ENCODE measurements around the gene CDK6. TPM values are rescaled to one million over a fixed set of nuclear protein-coding genes. Genes with fewer than 3 reads are reported as not detected.

CDK6 gene
- total RNA-seq, 1 experiment from 2014 or later: 41.4 TPM

DNA sequence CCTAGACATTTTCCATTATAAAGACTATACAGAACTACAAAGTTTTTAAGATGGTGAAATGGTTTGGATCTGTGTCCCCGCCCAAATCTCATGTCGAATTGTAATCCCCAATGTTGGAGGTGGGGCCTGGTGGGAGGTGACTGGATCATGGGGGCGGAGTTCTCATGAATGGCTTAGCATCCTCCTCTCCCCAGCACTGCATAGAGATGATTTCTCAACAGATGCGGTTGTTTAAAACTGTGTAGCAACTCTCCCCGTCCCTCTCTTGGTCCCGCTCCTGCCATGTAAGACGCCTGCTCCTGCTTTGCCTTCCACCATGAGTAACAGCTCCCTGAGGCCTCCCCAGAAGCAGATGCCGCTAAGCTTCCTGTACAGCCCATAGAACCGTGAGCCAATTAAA lies 247.8 kb downstream of the CDK6 start (continued):
- no peak for TF ChIP-seq TCF7L2 (IDR thresholded peaks at IDR 0.05; ENCODE audit: borderline replicate concordance, extremely low read depth, insufficient read depth, insufficient read length)

DNA sequence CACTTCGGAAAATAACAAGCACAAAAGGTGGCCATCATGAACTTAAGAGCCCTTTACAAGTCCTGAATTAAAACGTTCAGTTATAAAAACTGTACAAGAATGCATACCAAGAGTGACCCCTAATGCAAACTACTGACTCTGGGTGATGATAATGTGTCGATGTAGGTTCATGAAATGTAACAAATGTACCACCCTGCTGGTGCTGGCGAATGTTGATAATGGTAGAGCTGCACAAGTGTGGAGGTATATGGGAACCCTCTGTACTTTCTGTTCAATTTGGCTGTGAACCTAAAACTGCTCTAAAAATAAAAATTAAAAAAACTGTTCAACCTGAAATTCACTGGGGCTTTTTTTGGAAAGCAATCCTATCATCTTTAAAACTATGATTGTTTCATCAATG lies 249.5 kb downstream of the CDK6 start:
- no peak overlapping the region for H3K9ac ChIP-seq (ENCODE audit: low read length)
- TF ChIP-seq EGR1 (IDR thresholded peaks at IDR 0.05; ENCODE audit: low read depth) (no peak), CBX3 (IDR thresholded peaks at IDR 0.05; ENCODE audit: low read depth) (no peak)
- TF ChIP-seq, protein P1, sequence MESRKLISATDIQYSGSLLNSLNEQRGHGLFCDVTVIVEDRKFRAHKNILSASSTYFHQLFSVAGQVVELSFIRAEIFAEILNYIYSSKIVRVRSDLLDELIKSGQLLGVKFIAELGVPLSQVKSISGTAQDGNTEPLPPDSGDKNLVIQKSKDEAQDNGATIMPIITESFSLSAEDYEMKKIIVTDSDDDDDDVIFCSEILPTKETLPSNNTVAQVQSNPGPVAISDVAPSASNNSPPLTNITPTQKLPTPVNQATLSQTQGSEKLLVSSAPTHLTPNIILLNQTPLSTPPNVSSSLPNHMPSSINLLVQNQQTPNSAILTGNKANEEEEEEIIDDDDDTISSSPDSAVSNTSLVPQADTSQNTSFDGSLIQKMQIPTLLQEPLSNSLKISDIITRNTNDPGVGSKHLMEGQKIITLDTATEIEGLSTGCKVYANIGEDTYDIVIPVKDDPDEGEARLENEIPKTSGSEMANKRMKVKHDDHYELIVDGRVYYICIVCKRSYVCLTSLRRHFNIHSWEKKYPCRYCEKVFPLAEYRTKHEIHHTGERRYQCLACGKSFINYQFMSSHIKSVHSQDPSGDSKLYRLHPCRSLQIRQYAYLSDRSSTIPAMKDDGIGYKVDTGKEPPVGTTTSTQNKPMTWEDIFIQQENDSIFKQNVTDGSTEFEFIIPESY (IDR thresholded peaks at IDR 0.05; ENCODE audit: extremely low read depth, insufficient replicate concordance, low read length): no peak
- ChIA-PET POLR2A (no interaction called here), RAD21 (ENCODE audit: low non-redundant PET in 1 of 2, low total read pairs in 2 of 2, uncharacterized antibody in 2 of 2, unreplicated experiment in 2 of 2) (no interaction called here), CTCF (no interaction called here)
- no TSS peak for BruUV-seq (replicated peaks)
- H4K20me1 ChIP-seq (ENCODE audit: insufficient read depth): peaks cover 52% of the 10 kb centered on the region; the same call in 1 of the 2 replicates
- peaks cover 3 to 19% of the 10 kb centered on the region in 2 experiments; a peak in 3 of 4 replicates for H3K4me1 ChIP-seq (ENCODE audit: control insufficient read depth in 1 of 2, insufficient read depth in 2 of 2, low read length in 2 of 2)
- H3K36me3 ChIP-seq (ENCODE audit: control insufficient read depth in 1 of 2, insufficient read depth in 2 of 2, low read length in 2 of 2): no peaks in the 10 kb centered on the region; a peak in 1 of 4 replicates
- H3K27ac ChIP-seq (ENCODE audit: low read depth, low read length): no peak overlapping the region
- H3K4me2 ChIP-seq (ENCODE audit: low read length): no peak overlapping the region
- no peaks in the 10 kb centered on the region for H3K9me2 ChIP-seq (ENCODE audit: insufficient read depth)
- no peaks in the 10 kb centered on the region for H3K9me3 ChIP-seq (ENCODE audit: control insufficient read depth in 1 of 2, insufficient read depth in 1 of 2, low read depth in 1 of 2, low read length in 2 of 2)
- no peaks in the 10 kb centered on the region for H3K27me3 ChIP-seq (ENCODE audit: insufficient read depth, low read length)
- intact Hi-C loops (cut with micrococcal nuclease): no loop called here
- no peak overlapping the region for H2AFZ ChIP-seq (ENCODE audit: low read depth, low read length, poor library complexity, severe bottlenecking)
- no peak for DNase-seq (ENCODE audit: low read depth, low spot score)
- peaks cover 83% of the 10 kb centered on the region for H3K79me2 ChIP-seq (ENCODE audit: insufficient read depth, low read length)
- no peak for ATAC-seq
- no peak overlapping the region for H3K4me3 ChIP-seq (replicated peaks in 1 of 2; ENCODE audit: low read depth in 1 of 2, low read length in 2 of 2)

DNA sequence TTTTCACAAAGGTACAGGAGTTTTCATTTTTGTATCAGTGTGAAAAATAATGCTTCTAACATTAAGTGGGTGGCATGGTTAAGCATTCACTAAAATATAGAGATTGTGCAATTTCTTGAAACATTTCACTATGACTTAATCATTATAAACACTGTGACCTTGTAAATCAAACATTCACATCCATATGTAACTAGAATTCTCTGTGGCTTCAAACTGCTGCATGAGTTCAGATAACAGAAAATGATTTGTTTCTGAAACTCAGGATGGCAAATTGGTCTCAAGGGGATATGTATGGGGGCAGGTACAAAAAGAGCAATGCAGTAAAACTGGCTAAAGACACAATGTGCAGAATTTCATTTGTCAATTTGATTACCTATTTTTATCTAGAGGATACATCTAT lies 250.0 kb downstream of the CDK6 start:
- Histone ChIP-seq H3K4me3 (replicated peaks in 1 of 2; ENCODE audit: low read depth in 1 of 2, low read length in 2 of 2) (no peak overlapping the region), H3K9me2 (ENCODE audit: insufficient read depth) (no peaks in the 10 kb centered on the region), H2AFZ (ENCODE audit: low read depth, low read length, poor library complexity, severe bottlenecking) (no peak overlapping the region), H3K9ac (ENCODE audit: low read length) (no peak overlapping the region), H3K9me3 (ENCODE audit: control insufficient read depth in 1 of 2, insufficient read depth in 1 of 2, low read depth in 1 of 2, low read length in 2 of 2) (no peaks in the 10 kb centered on the region), H3K27me3 (ENCODE audit: insufficient read depth, low read length) (no peaks in the 10 kb centered on the region), H4K20me1 (ENCODE audit: insufficient read depth) (peaks cover 54% of the 10 kb centered on the region; the same call in 1 of the 2 replicates), H3K4me1 (ENCODE audit: control insufficient read depth in 1 of 2, insufficient read depth in 2 of 2, low read length in 2 of 2) (peaks cover 3 to 19% of the 10 kb centered on the region in 2 experiments; a peak in 3 of 4 replicates), H3K4me2 (ENCODE audit: low read length) (no peak overlapping the region), H3K36me3 (ENCODE audit: control insufficient read depth in 1 of 2, insufficient read depth in 2 of 2, low read length in 2 of 2) (peaks cover 0 to under 1% of the 10 kb centered on the region in 2 experiments; a peak in 1 of 4 replicates), H3K79me2 (ENCODE audit: insufficient read depth, low read length) (peaks cover 87% of the 10 kb centered on the region), H3K27ac (ENCODE audit: low read depth, low read length) (no peak overlapping the region)
- ChIA-PET POLR2A (no interaction called here), CTCF (no interaction called here), RAD21 (ENCODE audit: low non-redundant PET in 1 of 2, low total read pairs in 2 of 2, uncharacterized antibody in 2 of 2, unreplicated experiment in 2 of 2) (no interaction called here)
- ATAC-seq: no peak
- DNase-seq (ENCODE audit: low read depth, low spot score): no peak
- intact Hi-C loops (cut with micrococcal nuclease): no loop called here
- no TSS peak for BruUV-seq (replicated peaks)
- TF ChIP-seq FOSL1 (IDR thresholded peaks at IDR 0.05; ENCODE audit: low read depth) (no peak), EZH2 (IDR thresholded peaks at IDR 0.05) (no peak), JUND (IDR thresholded peaks at IDR 0.05) (no peak)
- TF ChIP-seq, protein P1 (IDR thresholded peaks at IDR 0.05; ENCODE audit: extremely low read depth, insufficient replicate concordance, low read length): no peak
- TF ChIP-seq, protein P2, sequence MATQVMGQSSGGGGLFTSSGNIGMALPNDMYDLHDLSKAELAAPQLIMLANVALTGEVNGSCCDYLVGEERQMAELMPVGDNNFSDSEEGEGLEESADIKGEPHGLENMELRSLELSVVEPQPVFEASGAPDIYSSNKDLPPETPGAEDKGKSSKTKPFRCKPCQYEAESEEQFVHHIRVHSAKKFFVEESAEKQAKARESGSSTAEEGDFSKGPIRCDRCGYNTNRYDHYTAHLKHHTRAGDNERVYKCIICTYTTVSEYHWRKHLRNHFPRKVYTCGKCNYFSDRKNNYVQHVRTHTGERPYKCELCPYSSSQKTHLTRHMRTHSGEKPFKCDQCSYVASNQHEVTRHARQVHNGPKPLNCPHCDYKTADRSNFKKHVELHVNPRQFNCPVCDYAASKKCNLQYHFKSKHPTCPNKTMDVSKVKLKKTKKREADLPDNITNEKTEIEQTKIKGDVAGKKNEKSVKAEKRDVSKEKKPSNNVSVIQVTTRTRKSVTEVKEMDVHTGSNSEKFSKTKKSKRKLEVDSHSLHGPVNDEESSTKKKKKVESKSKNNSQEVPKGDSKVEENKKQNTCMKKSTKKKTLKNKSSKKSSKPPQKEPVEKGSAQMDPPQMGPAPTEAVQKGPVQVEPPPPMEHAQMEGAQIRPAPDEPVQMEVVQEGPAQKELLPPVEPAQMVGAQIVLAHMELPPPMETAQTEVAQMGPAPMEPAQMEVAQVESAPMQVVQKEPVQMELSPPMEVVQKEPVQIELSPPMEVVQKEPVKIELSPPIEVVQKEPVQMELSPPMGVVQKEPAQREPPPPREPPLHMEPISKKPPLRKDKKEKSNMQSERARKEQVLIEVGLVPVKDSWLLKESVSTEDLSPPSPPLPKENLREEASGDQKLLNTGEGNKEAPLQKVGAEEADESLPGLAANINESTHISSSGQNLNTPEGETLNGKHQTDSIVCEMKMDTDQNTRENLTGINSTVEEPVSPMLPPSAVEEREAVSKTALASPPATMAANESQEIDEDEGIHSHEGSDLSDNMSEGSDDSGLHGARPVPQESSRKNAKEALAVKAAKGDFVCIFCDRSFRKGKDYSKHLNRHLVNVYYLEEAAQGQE (IDR thresholded peaks at IDR 0.05; ENCODE audit: low read depth): no peak

Measured in HCT116 (cell line).